Left forelimb (tissue), 1 donor: ENCODE results near the gene CTNNA1.
"Not testable (repeated sequence)": the region's sequence is repeated elsewhere in the genome, so short reads cannot be mapped to it uniquely, and the experiment has no call there.

ENCODE experiments used
- DNase-seq: peaks from one replicate; pipeline ENCODE4 v3.0.0-alpha.2; 2018; ENCODE audit warnings: low spot score

CTNNA1 gene

GRCh38 chr5:138898742-138899141, 145.5 kb downstream of the CTNNA1 start:
- DNase-seq, result no peak

GRCh38 chr5:138900281-138900965, 147.2 kb downstream of the CTNNA1 start:
- DNase-seq, result no peak

GRCh38 chr5:138901716-138902115, 148.5 kb downstream of the CTNNA1 start:
- DNase-seq, result no peak

- DNase-seq, result no peak
Observed at GRCh38 chr5:138903130-138903775, 150.0 kb downstream of the CTNNA1 start.

- no peak for DNase-seq
Observed at GRCh38 chr5:138905541-138905940, 152.3 kb downstream of the CTNNA1 start.

GRCh38 chr5:138909734-138910133, 156.5 kb downstream of the CTNNA1 start:
- no peak for DNase-seq

DNA sequence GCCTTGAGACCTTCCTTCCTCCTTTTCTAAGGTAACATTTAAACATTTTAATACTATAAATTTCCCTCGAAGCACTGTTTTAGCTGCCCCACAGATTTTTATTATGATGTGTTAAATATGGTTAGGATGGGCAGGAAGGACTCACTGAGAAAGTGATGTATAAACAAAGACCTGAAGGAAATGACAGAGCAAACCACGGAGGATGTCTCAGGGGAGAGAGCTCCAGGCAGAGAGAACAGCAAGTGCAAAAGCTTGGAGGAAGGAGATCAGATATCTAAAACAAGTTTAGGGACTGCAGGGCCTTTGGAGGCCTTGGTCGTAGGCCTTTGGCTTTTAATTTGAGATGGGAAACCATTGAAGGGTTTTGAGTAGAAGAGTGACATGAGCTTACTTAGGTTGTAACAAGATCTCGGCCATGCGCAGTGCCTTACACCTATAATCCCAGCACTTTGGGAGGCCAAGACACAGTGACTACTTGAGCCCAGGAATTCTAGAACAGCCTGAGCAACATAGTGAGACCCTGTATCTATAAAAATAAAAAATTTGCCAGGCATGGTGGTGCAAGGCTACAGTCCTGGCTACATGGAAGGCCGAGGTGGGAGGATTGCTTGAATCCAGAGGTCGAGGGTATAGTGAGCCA, 157.4 kb downstream of the CTNNA1 start:
- no peak for DNase-seq

DNA sequence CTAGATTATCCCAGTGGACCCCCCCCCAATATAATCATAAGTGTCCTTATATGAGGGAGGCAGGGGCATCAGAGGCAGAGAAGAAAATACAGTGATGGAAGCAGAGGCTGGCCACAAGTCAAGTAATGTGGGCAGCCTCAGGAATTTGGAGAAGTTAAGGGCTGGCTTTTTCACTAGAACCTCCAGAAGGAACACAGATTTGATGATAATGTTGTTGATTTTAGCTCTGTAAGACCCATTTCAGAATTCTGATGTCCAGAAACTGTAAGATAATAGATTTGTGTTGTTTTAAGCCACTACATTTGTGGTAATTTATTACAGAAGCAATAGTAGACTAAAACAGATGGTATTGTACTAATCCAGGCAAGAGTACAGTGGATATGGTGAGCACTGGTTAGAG, 158.2 kb downstream of the CTNNA1 start:
- no peak for DNase-seq

DNA sequence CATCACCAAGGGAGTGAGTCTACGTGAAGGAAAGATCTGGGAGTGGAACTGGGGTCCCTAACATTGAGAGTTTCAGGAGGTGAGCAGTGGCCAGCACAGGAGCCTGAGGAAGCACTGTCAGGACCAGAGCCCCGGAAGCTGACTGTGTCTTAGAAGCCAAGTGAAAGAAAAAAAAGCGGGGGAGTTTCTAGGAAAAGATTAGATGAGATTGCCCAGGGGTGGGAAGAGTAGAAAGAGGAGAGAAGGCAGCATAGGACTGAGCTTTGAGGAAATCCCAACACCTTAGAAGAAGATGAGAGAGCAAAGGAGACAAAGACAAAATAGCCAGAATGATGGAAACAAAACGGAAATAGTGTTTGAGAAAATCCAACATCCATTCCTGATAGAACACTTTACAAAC, 158.9 kb downstream of the CTNNA1 start:
- DNase-seq, result no peak

- no peak for DNase-seq
Observed at GRCh38 chr5:138913773-138914172, 160.5 kb downstream of the CTNNA1 start.

- DNase-seq, result no peak
Observed at GRCh38 chr5:138914338-138914737, 161.1 kb downstream of the CTNNA1 start.

GRCh38 chr5:138918686-138919085, 165.5 kb downstream of the CTNNA1 start:
- DNase-seq, result no peak

DNA sequence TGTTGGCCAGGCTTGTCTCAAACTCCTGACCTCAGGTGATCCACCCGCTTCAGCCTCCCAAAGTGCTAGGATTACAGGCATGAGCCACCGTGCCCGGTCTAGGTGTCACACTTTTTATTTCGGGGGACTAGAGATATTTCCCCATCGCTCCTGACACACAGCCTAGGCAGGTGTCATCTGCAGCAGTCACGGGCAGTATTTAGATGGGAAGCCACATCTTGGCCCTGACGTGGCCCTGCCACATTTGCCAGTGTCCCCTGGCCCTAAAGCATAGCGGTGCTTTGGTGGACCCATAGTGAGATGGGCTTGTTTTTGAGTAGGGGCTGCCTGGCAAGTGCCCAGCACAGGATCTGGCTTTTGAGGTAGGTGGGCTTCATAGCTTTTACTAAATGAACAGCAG, 167.0 kb downstream of the CTNNA1 start:
- DNase-seq, result no peak

GRCh38 chr5:138921362-138921761, 168.1 kb downstream of the CTNNA1 start:
- not testable (repeated sequence) for DNase-seq

- DNase-seq, result no peak
Observed at GRCh38 chr5:138922494-138922893, 169.3 kb downstream of the CTNNA1 start.

DNA sequence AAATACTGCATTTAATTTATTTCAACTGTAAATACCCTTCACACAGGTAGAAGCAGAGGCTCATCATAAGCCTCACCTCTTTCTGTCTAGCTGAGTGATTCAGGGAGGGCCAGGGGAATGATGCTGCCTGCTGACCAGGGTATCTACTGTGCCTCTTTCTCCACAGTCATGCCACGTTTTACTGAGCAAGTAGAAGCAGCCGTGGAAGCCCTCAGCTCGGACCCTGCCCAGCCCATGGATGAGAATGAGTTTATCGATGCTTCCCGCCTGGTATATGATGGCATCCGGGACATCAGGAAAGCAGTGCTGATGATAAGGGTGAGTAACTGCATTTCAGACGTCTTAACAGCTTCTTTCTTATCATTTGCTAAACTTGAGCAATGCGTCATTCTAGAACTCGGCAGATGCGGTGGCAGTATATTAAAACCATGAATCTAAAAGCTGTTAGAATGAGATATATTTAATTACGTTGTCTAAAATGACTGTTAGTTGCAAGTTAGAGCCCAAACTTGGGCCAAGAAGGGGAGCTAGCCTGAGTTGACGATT, 171.9 kb downstream of the CTNNA1 start:
- no peak for DNase-seq

DNA sequence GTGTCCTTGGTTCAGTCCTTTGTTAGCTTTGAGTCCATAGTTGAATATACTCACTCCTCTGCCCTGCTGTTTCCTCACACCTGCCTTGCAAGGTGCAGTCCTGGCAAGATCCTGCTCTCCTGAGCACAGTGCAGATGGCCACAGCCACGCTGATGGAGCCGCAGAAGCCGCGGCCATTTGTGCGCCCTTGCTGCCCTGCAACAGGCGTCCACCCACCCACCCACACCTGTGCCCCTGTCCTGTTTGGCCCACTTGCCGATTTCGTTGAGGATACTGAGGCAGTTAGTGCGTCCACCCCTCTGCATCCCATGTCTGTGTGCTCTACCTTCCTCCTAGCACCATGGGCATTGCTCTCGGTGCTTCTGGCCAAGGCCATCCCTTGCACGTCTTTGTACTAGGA, 173.0 kb downstream of the CTNNA1 start:
- DNase-seq, result no peak

GRCh38 chr5:138926688-138927448, 173.6 kb downstream of the CTNNA1 start:
- DNase-seq, result no peak

DNA sequence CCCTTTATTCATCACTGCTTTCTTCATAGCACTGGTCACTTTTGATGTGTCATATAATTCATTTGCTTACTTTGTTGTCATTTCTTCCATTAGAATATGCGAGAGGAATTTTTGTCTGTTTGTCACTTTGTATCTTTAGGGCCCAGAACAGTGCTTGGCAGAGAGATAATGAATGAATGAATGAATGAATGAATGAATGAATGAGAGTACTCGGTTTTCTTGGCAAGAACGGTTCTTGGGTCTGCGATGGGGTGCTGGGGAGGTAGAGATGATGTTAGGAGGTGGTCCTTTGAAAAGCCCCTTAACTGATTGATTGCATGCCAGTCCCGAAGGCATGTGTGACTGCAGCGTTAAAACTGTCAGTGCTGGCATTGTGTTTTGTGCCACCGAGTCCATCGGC, 174.3 kb downstream of the CTNNA1 start:
- DNase-seq, result no peak

GRCh38 chr5:138927979-138928378, 174.8 kb downstream of the CTNNA1 start:
- peak; percentile 71 for DNase-seq

GRCh38 chr5:138929571-138929955, 176.3 kb downstream of the CTNNA1 start:
- no peak for DNase-seq

GRCh38 chr5:138930371-138931097, 177.3 kb downstream of the CTNNA1 start:
- no peak for DNase-seq
